Left renal pelvis (tissue), 4 donors: ENCODE results near the gene COMMD6. TPM values are rescaled to one million over a fixed set of nuclear protein-coding genes. Genes with fewer than 3 reads are reported as not detected.
"Not testable (repeated sequence)": the region's sequence is repeated elsewhere in the genome, so short reads cannot be mapped to it uniquely, and the experiment has no call there.

Source experiments
- DNase-seq, 4 donors: peaks; one replicate each; pipeline ENCODE4 v3.0.0-alpha.2; 2013; ENCODE audit warnings: low read depth in 4 of 4, low spot score in 3 of 4
- polyA plus RNA-seq, 4 donors: library from polyadenylated mRNA; unstranded; fragments of 120-200 nt; gene quantifications; one replicate each; pipeline ENCODE4 v1.2.1, GENCODE V29; 2013; ENCODE audit not compliant: insufficient read length in 4 of 4

COMMD6 gene
- polyA plus RNA-seq: 100 to 1,000 TPM; 218 to 263 (median 245) TPM

DNA sequence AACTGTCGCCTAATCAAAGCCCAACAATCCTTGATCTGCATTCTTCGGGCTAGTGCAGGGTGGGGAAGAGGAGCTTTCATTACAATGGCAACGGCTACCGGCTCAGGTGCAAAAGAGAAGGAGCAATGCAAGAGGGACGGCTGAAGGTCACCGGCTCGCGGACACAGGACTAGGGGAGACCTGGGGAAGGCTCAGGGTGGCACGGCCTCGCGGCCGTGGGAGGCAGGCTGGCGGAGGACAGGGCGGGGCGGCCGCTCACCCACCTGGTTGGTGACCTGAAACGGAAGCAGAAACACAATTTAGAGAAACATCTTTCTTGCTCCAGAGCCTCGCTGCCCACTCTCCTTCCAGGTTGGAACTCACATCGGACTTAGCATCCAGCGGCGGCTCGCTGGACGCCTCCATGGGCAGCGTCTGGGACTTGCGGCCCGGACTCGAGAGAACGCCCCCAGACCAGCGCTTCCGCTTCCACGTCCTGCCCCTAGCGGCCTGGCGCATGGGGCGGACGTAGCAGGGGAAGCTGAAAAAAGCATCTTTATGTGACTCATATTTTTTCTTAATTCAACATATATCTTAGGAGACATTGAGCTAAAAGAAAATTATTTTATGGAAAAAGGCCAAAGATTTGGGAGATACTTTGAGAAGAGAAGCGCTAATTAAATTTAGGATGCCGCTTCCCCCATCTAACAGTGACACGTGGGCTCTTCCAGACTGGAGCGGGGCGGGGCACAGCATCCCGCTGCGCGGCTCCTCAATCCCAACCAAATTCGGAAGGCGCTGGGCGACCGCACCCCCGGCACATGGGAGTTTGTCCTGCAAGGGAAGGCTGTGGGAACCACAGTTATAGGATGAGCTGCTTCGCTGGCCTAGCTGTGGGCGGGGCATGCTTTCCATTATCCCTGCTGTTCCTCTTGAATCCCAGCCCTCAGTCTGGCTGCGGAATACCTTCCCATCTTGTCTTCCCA lies at the start of gene COMMD6:
TSS of gene COMMD6 (minus strand) at position 441 of the 965 bp plus-strand sequence. CDS start at position 405, 36 bp downstream.
- DNase-seq: peak; percentile 63 to 67 (median 66)

- no peak for DNase-seq
Observed at GRCh38 chr13:75585153-75585552, 47.5 kb upstream of the COMMD6 start.

DNA sequence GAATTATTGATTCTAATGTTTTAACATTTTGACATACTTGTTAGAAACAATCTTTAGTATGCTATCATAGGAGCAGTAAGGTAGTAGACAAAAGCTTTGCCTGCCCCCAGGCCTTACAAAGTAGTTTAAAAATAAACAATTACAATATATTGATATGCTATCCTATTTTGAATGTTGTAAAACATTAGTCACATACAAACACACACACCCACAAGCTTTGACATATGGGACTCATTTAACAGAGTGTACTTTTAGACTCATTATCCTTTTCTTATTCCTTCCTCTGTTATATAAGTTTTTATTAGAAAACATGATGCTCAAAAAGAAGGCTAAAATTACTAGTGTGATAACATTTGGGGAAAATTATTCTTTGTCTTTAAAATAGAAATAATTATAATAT lies 45.5 kb upstream of the COMMD6 start:
- DNase-seq: no peak

DNA sequence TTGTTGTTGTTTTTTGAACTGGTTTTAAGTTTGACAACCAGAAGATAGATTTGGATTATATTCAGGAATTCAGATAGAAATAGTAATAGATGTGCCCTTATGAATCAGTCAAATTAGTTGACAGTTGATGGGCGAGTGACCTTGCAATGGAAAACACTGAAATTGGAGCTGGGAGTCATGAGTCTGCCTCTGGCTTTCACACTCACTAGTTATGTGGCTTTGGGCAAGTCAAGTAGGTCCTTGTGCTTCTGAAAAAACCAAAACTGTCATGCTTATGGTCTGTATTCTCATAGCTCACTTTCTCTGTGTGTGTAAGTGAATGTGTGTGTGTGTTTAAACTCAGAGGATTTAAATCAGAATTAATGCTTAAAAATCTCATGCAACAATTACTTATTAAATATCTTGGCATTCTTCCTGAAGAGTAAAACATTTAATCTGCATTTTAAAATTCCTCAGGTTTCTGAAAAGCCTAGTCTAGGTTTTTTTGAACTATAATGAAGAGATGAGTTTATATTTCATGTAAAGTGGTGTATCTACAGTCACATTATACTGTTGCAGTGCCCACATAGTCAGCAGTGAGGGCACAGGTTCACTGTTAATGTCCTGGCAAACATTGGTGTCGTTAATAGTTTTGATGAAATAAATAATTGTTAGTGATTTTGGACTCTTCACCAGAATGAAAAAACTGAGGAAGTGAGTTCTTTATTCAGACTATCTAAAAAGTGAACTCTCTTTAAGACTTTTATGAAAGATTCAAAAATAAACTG lies 44.4 kb upstream of the COMMD6 start:
- no peak for DNase-seq

DNA sequence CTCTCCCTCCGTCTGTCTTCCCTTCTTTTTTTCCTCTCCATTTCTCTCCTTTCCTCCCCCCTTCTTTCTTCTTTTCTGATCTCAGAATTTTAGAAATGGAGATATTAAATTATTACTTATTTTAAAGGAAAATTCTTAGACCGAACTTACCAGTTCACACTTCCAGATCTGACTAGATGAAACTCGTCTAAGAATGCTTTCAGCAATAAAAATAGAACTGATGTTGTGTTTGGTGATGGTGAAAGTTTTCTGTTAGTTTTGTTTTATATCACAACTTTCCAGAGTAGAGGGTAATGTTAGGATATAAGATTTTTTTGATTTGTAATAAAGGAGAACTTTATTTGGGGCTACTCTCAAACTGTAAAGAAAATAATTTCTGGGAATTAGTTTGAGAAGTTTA lies 41.9 kb upstream of the COMMD6 start:
- DNase-seq: no peak

DNA sequence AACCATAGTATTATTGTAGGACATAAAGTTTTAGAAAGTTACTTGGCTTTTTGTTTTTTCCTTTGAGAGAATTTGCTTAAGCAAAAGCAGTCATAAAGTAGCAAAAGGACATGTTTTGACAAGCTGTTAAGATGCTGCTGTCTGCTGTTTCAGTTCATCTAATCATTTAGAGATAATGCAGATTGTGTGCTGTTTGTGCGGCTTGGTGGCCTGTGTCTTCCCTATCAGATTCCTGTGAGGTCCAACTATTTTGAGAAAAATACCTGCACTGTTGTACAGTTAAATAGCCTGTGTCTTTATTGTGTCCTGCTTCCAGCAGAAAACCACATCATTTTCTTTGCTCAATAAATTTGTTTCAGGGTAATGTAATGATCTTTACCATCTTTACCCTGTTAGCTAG lies 31.9 kb upstream of the COMMD6 start:
- DNase-seq: no peak

- no peak for DNase-seq
Observed at GRCh38 chr13:75566658-75567057, 29.0 kb upstream of the COMMD6 start.

- no peak for DNase-seq
Observed at GRCh38 chr13:75558145-75558840, 20.7 kb upstream of the COMMD6 start.

DNA sequence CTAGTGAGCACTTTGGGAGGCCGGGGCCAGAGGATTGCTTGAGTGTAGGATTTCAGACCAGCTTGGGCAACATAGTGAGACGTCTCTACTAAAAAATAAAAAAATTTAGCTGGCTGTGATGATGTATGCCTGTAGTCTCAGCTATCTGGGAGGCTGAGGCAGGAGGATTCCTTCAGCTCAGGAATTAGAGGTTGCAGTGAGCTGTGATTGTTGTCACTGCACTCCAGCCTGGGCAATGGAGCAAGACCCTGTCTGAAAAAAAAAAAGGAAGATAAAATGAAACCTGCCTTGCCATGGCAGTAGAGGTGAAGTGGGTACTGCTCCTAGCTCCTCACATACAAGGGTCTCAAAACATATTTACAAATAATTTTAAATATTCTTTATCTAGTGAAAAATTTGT lies 19.3 kb upstream of the COMMD6 start:
- no peak for DNase-seq

DNA sequence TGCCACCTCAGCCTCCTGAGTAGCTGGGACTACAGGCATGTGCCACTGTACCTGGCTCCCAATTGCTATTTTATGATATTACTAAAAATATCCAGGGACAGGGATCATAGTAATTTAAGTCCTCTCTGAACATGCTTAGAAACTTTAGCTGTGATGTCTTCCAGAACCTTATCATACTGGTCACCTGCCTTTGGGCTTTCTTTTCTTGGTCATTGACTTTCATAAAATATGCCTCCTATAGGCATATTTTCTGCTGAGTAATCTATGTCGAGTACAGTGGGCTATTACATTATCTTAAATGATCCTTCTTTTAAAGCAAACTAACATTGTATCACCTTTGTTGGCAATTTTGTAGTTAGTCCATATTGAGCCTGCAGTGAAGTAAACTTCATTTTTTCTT lies 18.2 kb upstream of the COMMD6 start:
- no peak for DNase-seq

DNA sequence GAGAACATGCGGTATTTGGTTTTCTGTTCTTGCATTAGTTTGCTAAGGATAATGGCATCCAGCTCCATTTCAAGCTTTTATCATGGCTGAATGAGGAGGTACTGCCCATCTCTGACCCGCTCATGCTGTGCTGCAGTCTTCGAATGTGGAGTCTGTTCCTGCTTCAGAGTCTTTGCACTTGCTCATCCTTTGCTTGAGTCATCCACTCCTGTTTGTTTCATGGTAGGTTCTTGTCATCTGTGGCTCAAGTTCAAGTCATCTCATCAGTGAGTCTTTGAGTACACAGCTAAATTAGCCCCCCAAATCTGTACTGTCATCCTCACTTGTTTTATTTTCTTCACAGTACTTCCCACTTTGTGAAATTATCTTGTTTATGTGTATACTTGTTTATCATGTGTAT lies 17.3 kb upstream of the COMMD6 start:
- DNase-seq: no peak

DNA sequence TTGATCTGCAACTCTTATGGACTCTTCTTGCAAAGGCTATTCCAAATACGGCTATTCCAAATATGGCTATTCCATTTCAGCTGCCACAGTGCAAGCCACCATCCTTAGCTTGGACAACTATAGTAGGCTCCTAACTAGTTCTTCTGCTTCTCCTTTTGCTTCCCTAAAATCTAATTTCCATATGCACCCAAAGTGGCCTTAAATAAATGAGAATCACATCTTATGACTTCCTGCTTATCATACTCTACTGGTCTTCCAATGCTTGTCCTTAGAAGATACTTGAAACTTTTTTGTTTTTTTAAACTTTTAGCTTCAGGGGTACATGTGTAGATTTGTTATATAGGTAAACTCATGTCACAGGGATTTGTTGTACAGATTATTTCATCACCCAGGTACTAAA lies 16.8 kb upstream of the COMMD6 start:
- DNase-seq: no peak

DNA sequence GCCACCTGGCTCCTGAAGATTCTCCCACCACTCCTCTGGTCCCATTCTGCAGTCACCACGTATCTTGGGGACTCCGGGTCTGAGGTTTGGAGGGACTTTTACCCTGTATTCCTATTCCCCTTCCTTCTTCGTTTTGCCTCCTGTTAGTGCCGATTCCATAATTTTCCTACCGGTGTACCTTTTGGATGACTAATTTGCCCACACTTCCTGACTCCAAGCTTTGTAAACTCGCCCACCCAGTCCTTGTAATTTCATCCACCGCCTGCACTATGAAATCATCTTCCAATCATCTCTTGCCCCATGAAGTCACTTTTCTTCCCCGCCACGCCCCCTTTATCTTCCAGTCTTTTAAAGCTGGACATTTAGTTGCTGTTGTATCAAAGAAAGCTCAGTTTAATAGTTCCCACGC lies 12.5 kb upstream of the COMMD6 start:
- peak in 2 of 4 donors; percentile 12 to 33 for DNase-seq

DNA sequence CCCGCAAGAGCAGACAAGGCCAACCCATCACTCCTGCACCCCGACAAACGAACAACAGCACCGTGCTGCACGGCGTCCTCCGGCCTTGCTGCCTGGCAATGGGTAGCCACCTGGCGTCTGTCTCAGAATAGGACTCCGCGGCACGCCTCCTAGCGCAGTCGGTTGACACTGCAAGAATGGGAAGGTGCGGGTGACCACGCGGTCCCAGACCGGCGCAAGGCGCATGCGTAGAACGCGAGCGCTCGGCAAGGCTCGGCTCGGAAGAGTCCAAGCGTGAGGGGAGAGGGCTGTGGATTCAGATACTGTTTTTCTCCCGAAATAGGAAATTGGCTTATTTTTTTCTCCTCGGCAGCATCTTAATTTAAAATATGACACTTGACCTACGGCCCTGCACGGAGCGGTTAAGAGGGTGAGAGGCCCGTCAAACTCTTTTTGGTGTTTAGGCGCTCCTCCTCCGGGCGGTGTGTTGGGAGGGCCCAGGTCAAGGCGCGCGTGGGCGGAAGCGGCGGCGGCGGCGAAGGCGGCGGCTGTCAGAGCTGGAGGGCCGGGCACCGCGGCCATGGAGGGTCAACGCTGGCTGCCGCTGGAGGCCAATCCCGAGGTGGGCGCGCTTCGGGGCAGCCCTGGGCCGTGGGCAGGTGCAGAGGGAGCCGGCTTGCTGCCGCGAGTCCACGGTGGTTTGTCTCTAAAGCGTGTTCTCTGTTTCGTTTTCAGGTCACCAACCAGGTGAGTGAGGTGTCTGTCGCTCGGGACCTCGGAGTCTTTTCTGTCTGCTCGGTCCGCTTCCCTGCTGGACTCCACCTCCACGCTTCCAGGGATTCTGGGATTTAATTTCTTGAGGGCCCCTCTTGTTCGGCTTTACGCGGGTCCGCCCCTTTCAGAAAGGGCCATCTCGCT lies 11.9 kb upstream of the COMMD6 start, which contains the start of gene UCHL3:
TSS of gene UCHL3 (plus strand) at position 530 of the 897 bp plus-strand sequence. CDS start at position 560, 30 bp downstream.
- peak; percentile 91 to 94 (median 93) for DNase-seq

DNA sequence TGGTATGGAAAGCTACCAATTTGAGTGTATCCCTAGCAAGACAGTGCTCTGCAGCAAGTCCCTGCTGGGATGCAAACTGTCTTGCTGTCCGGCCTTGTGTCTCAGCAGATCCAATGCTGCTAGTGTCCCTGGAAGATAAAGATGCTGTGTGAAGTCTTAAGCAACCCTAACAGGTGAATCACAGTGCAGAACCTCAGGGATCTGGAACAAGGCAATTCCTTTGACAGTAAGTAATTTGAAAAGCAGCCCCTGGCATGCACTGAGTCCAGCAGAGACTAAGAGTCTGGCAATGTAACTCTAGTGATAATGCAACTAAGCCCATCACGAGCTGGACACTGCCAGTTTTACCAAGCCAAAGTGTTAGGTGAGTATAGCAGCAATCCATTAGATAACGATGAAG lies 10.3 kb upstream of the COMMD6 start:
- no peak for DNase-seq

DNA sequence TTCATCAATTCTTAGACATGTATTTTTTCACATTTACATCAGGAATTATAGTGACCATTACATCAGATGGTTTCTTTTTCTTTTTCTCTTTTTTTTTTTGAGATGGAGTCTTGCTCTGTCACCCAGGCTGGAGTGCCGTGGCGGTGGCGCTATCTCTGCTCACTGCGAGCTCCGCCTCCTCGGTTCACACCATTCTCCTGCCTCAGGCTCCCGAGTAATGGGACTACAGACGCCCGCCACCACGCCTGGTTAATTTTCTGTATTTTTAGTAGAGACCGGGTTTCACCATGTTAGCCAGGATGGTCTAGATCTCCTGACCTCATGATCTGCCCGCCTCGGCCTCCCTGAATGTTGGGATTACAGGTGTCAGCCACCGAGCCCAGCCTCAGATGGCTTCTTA lies 7.7 kb upstream of the COMMD6 start:
- not testable (repeated sequence) for DNase-seq

DNA sequence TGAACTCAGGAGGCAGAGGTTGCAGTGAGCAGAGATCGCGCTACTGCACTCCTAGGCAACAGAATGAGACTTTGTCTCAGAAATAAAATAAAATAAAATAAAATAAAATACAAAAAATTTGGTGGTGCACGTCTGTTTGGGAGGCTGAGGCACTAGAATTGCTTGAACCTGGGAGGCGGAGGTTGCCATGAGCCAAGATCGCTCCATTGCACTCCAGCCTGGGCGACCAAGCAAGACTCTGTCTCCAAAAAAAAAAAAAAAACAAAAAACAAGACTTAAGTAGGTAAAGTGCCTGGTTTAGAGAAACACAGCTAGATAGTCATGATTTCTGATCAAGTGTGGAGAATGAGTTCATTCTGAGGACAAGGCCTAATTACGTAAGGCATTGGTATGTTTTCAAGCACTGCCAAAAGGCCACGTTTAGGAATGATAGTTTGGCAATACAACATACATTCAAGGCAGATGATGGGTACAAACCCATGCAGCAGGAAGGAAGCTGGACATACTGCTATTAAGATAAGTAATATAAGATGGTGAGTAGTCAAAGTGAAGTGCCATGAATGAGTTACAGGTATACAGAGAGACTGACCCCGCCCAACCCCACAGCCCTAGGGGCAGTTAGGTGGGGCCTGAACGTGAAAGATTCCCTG lies 7.2 kb upstream of the COMMD6 start:
- DNase-seq: no peak

DNA sequence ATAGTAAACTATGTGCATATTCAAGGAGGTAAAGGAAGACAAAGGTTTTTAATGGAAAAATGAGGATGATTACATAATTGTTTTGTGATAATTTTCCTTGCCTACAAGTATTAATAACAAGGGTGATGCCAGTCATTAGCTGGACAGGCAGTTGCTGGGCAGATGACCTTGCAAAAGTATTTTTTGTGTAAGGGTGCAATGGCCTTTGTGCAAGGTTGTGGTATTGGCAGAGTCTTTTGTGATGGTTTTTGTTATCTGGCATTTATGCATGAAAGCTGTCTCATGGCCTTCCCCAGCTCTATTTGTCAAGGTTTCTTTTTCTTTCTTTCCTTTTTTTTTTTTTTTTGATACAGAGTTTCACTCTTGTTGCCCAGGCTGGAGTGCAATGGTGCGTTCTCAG lies 4.3 kb upstream of the COMMD6 start:
- no peak for DNase-seq

DNA sequence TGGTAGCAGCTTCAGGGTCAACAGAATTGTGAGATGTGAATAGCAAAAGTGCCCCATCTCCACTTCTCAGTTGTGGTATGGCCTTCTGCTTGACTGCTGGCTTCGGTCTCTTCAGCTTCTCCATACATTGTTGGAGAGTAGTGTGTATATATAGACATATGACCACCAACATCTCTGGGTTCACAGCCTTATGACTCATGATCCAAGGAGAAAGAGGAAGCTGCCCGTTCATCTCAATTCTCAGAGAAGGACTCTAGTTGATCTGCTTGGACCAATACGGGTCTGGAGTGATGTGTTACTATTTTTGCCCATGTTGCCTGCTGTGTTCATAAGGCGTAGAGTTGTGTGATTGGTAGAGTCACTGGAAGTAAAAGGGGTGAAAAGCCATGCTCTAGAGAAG lies 3.6 kb upstream of the COMMD6 start:
- no peak for DNase-seq
